Measurements from ENCODE around the gene DYRK2. TPM values are rescaled to one million over a fixed set of nuclear protein-coding genes. Genes with fewer than 3 reads are reported as not detected.

DYRK2 gene
- total and polyA plus RNA-seq, 2 donors (not counting 3 experiments of a cell fraction or from before 2014, with no cell fraction given) = 4.5 to 11.0 TPM

DNA sequence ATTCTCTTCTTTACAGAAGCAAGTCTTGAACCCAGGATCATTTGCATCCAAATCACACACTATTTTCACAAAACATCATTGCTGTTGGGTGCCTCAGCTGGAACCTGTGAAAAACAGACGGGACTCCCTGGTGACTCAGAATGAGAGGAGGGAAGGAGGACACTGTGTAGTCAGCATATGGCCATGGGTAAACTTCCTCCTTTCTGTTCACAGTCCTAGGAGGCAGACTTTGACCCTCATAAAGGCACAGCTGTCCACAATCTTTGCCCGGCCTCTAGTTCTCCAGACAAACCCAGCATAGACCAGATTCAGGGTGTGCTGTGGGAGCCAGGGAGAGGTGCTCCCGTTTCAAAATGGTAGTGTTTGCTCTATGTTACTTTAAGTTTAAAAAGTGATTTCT, 62.0 kb downstream of the DYRK2 start:
- ChIA-PET POLR2A (no interaction called here), CTCF (interaction anchor here (1.1 kb wide), 1 partner anchor 9 kb away, joined by 3 read pairs; no protein-coding TSS in a partner anchor)
- Histone ChIP-seq H3K79me2 (ENCODE audit: control insufficient read depth, insufficient read depth, low read length) (no peaks in the 10 kb centered on the region), H3K4me2 (ENCODE audit: insufficient read depth, low read length) (no peak overlapping the region), H3K9ac (replicated peaks; ENCODE audit: extremely low read depth, insufficient read depth, low read length) (no peak overlapping the region), H3K9me1 (replicated peaks; ENCODE audit: control insufficient read depth, extremely low read depth, insufficient read depth, low read length) (no peaks in the 10 kb centered on the region), H3K27me3 (ENCODE audit: control insufficient read depth in 2 of 2, insufficient read depth in 2 of 2, low read length in 2 of 2) (peaks cover 5 to 8% of the 10 kb centered on the region in 2 experiments), H3K4me3 (replicated peaks in 1 of 3; ENCODE audit: insufficient read depth in 1 of 3, low read depth in 1 of 3, low read length in 3 of 3) (no peak overlapping the region), H3K9me3 (replicated peaks; ENCODE audit: control insufficient read depth, insufficient read depth, low read length) (no peaks in the 10 kb centered on the region), H3K4me1 (ENCODE audit: control insufficient read depth, extremely low read depth, insufficient read depth, low read length) (peaks cover 9% of the 10 kb centered on the region), H4K20me1 (replicated peaks; ENCODE audit: control insufficient read depth, extremely low read depth, insufficient read depth, low read length) (no peaks in the 10 kb centered on the region), H3K36me3 (ENCODE audit: control insufficient read depth in 2 of 2, extremely low read depth in 1 of 2, insufficient read depth in 2 of 2, low read length in 2 of 2) (no peaks in the 10 kb centered on the region), H2AFZ (ENCODE audit: low read depth, low read length) (no peak overlapping the region), H3K27ac (ENCODE audit: insufficient read depth, low read depth, low read length) (no peak overlapping the region)
- no peak for DNase-seq (ENCODE audit: low read depth, low spot score)
- intact Hi-C loops (cut with micrococcal nuclease) (no loop called here), dilution Hi-C loops (cut with MboI; ENCODE audit: extremely low pct_ligation_motif_present, low sequenced_read_pairs) (no loop called here)
- TF ChIP-seq POLR2AphosphoS5 (IDR thresholded peaks at IDR 0.05; ENCODE audit: insufficient read depth, low read depth, low read length) = no peak
- no peak for TF ChIP-seq EZH2 (IDR thresholded peaks at IDR 0.05; ENCODE audit: borderline replicate concordance, low read depth, low read length, severe bottlenecking)
- TF ChIP-seq MYC (IDR thresholded peaks at IDR 0.05; ENCODE audit: low read depth, low read length) = no peak
- no peak for TF ChIP-seq GATA2 (IDR thresholded peaks at IDR 0.05; ENCODE audit: insufficient read depth, insufficient read length, low read depth, low read length)
- no peak for TF ChIP-seq POLR2A (IDR thresholded peaks at IDR 0.05; ENCODE audit: low read depth, low read length)
- TF ChIP-seq FOS (IDR thresholded peaks at IDR 0.05; ENCODE audit: borderline replicate concordance, insufficient read depth, low read length) = no peak
- TF ChIP-seq, protein P1, sequence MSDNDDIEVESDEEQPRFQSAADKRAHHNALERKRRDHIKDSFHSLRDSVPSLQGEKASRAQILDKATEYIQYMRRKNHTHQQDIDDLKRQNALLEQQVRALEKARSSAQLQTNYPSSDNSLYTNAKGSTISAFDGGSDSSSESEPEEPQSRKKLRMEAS (IDR thresholded peaks at IDR 0.05; ENCODE audit: insufficient read depth, insufficient read length) = no peak
- TF ChIP-seq CTCF (IDR thresholded peaks at IDR 0.05; ENCODE audit: extremely low read depth in 1 of 2, insufficient read depth in 1 of 2, low read depth in 1 of 2, low read length in 2 of 2) = no peak
- FAIRE-seq = no peak
- BruUV-seq (replicated peaks) = no TSS peak
